Endothelial cell of umbilical vein (primary cell): ENCODE data around the gene SMAD3. TPM values are rescaled to one million over a fixed set of nuclear protein-coding genes. Genes with fewer than 3 reads are reported as not detected.

Experiments used
- BruUV-seq: library from RNA; stranded (reverse); fragments of 400-500 nt; replicated peaks from 2 replicates; lab custom pipeline; 2021; lab: Mats Ljungman, UMichigan
- CTCF ChIA-PET: fragments of 300-600, 350-600 bp; sonication (Branson Sonifier 250); formaldehyde crosslinking; loops from one replicate; lab custom pipeline; 2021; ENCODE audit warnings: antibody characterized with exemption, inconsistent platforms; lab: Charles Lee
- POLR2A ChIA-PET: fragments of 300-600, 350-600 bp; sonication (Branson Sonifier 250); formaldehyde crosslinking; loops from one replicate; lab custom pipeline; 2021; ENCODE audit warnings: antibody characterized with exemption, inconsistent platforms; lab: Charles Lee
- DNase-seq: peaks from one replicate; pipeline ENCODE4 v3.0.0-alpha.2; 2011; ENCODE audit warnings: low read depth, low spot score
- FAIRE-seq: peaks from 2 replicates; lab custom pipeline; 2011; peaks lifted over from hg19 to GRCh38; lab: Jason Lieb, UNC
- H2AFZ ChIP-seq: 2 replicates; pipeline ENCODE4 v1.6.0; 2012; ENCODE audit warnings: low read depth, low read length, control low read depth, inconsistent platforms
- H3K27ac ChIP-seq: 2 replicates; pipeline ENCODE4 v1.5.1; 2011; ENCODE audit warnings: low read depth, mild to moderate bottlenecking, control low read depth, low read length, moderate library complexity; ENCODE audit not compliant: insufficient read depth
- H3K27me3 ChIP-seq, 2 experiments: 2 replicates each; pipeline versions ENCODE4 v1.6.0 to v1.6.1; 2011; ENCODE audit warnings: low read length in 2 of 2, mixed read lengths in 1 of 2; ENCODE audit not compliant: control insufficient read depth in 2 of 2, insufficient read depth in 2 of 2
- H3K36me3 ChIP-seq, 2 experiments: 2 replicates in 1 of 2; 3 replicates in 1 of 2; pipeline ENCODE4 v1.5.1; 2011; ENCODE audit warnings: low read length in 2 of 2, mild to moderate bottlenecking in 1 of 2, moderate library complexity in 1 of 2; ENCODE audit not compliant: control insufficient read depth in 2 of 2, insufficient read depth in 2 of 2; ENCODE audit errors: extremely low read depth in 1 of 2
- H3K4me1 ChIP-seq: 3 replicates; pipeline ENCODE4 v1.5.1; 2011; ENCODE audit warnings: mild to moderate bottlenecking, low read length; ENCODE audit not compliant: control insufficient read depth, insufficient read depth; ENCODE audit errors: extremely low read depth
- H3K4me2 ChIP-seq: 2 replicates; pipeline ENCODE4 v1.6.1; 2011; ENCODE audit warnings: low read length, control low read depth, mixed read lengths; ENCODE audit not compliant: insufficient read depth
- H3K4me3 ChIP-seq, 3 experiments: fragments of 200-600 bp in 1 of 3; sonication (generic), shearing (Covaris generic) in 1 of 3; replicated peaks in 1 of 3; 2 replicates each; pipeline ENCODE4 v1.5.1; 2011 to 2016; ENCODE audit warnings: control low read depth in 3 of 3, low read length in 3 of 3, mild to moderate bottlenecking in 2 of 3, inconsistent platforms in 1 of 3, low read depth in 1 of 3, moderate library complexity in 1 of 3; ENCODE audit not compliant: insufficient read depth in 1 of 3
- H3K79me2 ChIP-seq: 2 replicates; pipeline ENCODE4 v1.6.0; 2012; ENCODE audit warnings: low read length, inconsistent platforms; ENCODE audit not compliant: control insufficient read depth, insufficient read depth
- H3K9ac ChIP-seq: replicated peaks from 2 replicates; pipeline ENCODE3; 2011; ENCODE audit warnings: low read length, control low read depth; ENCODE audit not compliant: insufficient read depth; ENCODE audit errors: extremely low read depth
- H3K9me1 ChIP-seq: replicated peaks from 3 replicates; pipeline ENCODE4 v1.6.0; 2011; ENCODE audit warnings: mild to moderate bottlenecking, low read length; ENCODE audit not compliant: control insufficient read depth, insufficient read depth; ENCODE audit errors: extremely low read depth
- H3K9me3 ChIP-seq: replicated peaks from 2 replicates; pipeline ENCODE4 v1.5.1; 2012; ENCODE audit warnings: low read length, inconsistent platforms; ENCODE audit not compliant: control insufficient read depth, insufficient read depth
- H4K20me1 ChIP-seq: replicated peaks from 2 replicates; pipeline ENCODE3; 2011; ENCODE audit warnings: mild to moderate bottlenecking, low read length; ENCODE audit not compliant: control insufficient read depth, insufficient read depth; ENCODE audit errors: extremely low read depth
- FOS ChIP-seq: IDR thresholded peaks from 2 replicates; pipeline ENCODE4 v1.6.1; 2011; ENCODE audit warnings: mild to moderate bottlenecking, low read length, moderate library complexity, borderline replicate concordance; ENCODE audit not compliant: insufficient read depth
- JUN ChIP-seq: IDR thresholded peaks from 2 replicates; pipeline ENCODE4 v1.6.1; 2011; ENCODE audit warnings: borderline replicate concordance, low read depth; ENCODE audit not compliant: insufficient read length, insufficient read depth
- MYC ChIP-seq: IDR thresholded peaks from one replicate; pipeline ENCODE4 v1.6.1; 2011; ENCODE audit warnings: mild to moderate bottlenecking, low read depth, low read length
- POLR2A ChIP-seq: IDR thresholded peaks from 2 replicates; pipeline ENCODE4 v1.6.1; 2012; ENCODE audit warnings: low read depth, mild to moderate bottlenecking, control low read depth, low read length
- POLR2AphosphoS5 ChIP-seq: IDR thresholded peaks from 2 replicates; pipeline ENCODE4 v1.6.1; 2012; ENCODE audit warnings: low read depth, mild to moderate bottlenecking, control low read depth, low read length, moderate library complexity; ENCODE audit not compliant: insufficient read depth
- dilution Hi-C: fragments of 300-500 bp; cut with MboI; formaldehyde crosslinking; loops from one replicate; pipeline ENCODE4 v1.15.0; 2019; ENCODE audit warnings: low sequenced_read_pairs; ENCODE audit not compliant: extremely low pct_ligation_motif_present
- intact Hi-C: fragments of 100-400 bp; cut with micrococcal nuclease; formaldehyde crosslinking; loops from one replicate; pipeline ENCODE4 v1.10.0; 2022
- polyA plus RNA-seq, 4 experiments: library from polyadenylated mRNA; depleted of rRNA in 3 of 4; stranded (reverse) in 3 of 4; unstranded in 1 of 4; fragments of >200 nt; gene quantifications; 2 replicates each; pipeline versions ENCODE4 v1.2.1 to v1.2.3, GENCODE V29; 2011 to 2012; ENCODE audit warnings: missing spikeins in 1 of 4
- total RNA-seq: library from RNA; stranded (reverse); gene quantifications from 2 replicates; pipeline ENCODE4 v1.2.3, GENCODE V29; 2021
- TF ChIP-seq, protein P1 (sequence below): IDR thresholded peaks from 2 replicates; pipeline ENCODE4 v1.6.1; 2011; ENCODE audit not compliant: insufficient read depth, insufficient read length

SMAD3 gene
- total and polyA plus RNA-seq, 2 donors (not counting 3 experiments of a cell fraction or from before 2014, with no cell fraction given) = 56.4 to 88.2 TPM

DNA sequence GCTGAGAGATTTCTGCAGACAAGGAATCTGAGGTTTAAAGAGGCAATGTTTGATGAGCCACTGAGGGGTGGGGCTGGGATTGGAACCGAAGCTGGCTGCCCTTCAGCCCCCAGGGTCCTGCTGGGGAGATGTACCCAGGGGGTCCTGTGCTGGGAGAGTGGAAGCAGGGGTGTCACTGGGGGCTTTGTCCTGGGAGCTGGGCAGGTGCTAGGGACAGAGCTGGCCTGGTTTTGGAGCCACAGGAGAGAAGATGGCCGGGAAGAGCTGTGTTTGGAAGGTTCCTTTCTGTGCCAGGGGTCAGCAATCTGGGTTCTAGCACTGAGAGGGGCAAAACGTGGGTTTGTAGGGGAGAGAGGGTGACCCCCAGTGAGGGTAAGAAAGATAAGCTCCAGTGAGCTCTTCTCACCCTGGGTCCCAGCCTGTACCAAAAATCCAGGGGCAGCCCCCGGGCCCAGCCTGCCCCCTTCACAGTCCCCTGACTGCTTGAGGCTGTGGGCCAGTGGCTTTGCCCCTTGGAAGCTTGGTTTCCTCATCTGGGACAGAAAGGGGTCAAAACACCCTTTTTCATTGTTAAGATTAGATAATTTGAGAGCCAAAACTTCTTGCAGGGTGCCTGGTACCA lies 69.6 kb downstream of the SMAD3 start:
- peak overlapping the region; percentile 60 for H3K9ac ChIP-seq
- no peaks in the 10 kb centered on the region for H3K27me3 ChIP-seq
- peaks cover 99% of the 10 kb centered on the region for H3K79me2 ChIP-seq
- H3K4me3 ChIP-seq = no peak overlapping the region
- ChIA-PET POLR2A (interaction anchor here (1.1 kb wide), 1 partner anchor 10 kb away, joined by 5 read pairs; no protein-coding TSS in a partner anchor), CTCF (interaction anchor here (1.2 to 1.6 kb wide), 5 partner anchors 10 to 43 kb away, joined by 3 to 8 read pairs (median 5); no protein-coding TSS in a partner anchor)
- H3K4me2 ChIP-seq = peak overlapping the region; percentile 41
- H4K20me1 ChIP-seq = no peaks in the 10 kb centered on the region
- H3K9me3 ChIP-seq = no peaks in the 10 kb centered on the region
- no peak for DNase-seq
- no peaks in the 10 kb centered on the region for H3K9me1 ChIP-seq
- H3K4me1 ChIP-seq = peaks cover 85% of the 10 kb centered on the region
- H2AFZ ChIP-seq = no peak overlapping the region
- no peaks in the 10 kb centered on the region for H3K36me3 ChIP-seq
- dilution Hi-C loops = no loop called here
- intact Hi-C loops = loop anchor here (1.0 kb wide), 1 partner anchor 10 kb away; no protein-coding TSS in a partner anchor
- no TSS peak for BruUV-seq
- H3K27ac ChIP-seq = peak overlapping the region; percentile 77
- TF ChIP-seq POLR2A = no peak
- no peak for TF ChIP-seq MYC
- TF ChIP-seq, protein P1, sequence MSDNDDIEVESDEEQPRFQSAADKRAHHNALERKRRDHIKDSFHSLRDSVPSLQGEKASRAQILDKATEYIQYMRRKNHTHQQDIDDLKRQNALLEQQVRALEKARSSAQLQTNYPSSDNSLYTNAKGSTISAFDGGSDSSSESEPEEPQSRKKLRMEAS = no peak
- TF ChIP-seq POLR2AphosphoS5 = peak; percentile 4
- no peak for TF ChIP-seq FOS
- FAIRE-seq = no peak

DNA sequence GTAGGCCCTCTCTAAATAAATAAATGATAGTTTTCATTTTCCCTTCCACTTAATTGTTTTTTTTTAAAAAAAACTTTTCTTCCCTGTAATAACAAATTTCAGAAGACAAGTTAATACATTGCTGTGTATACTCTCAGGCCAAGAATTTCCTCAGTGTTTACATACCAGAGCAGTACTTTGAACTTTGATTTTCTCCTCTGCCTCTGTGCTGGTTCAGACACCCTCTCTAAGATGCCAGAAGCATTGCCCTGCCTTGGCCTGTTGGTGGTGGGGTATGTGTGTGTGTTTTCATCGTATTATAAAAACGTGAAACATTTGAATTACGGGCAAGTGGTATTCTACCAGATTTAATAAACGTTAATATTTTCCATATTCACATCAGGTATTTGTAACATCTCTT lies 70.1 kb downstream of the SMAD3 start:
- peak overlapping the region; percentile 77 for H3K27ac ChIP-seq
- BruUV-seq = no TSS peak
- POLR2A ChIA-PET = no interaction called here
- no peaks in the 10 kb centered on the region for H3K27me3 ChIP-seq
- peaks cover 99% of the 10 kb centered on the region for H3K79me2 ChIP-seq
- no peak overlapping the region for H3K4me3 ChIP-seq
- dilution Hi-C loops = no loop called here
- peaks cover 90% of the 10 kb centered on the region for H3K4me1 ChIP-seq
- CTCF ChIA-PET = interaction anchor here (1.2 to 1.6 kb wide), 3 partner anchors 14 to 43 kb away, joined by 3 to 8 read pairs (median 5); no protein-coding TSS in a partner anchor
- no peaks in the 10 kb centered on the region for H3K9me3 ChIP-seq
- no peak for FAIRE-seq
- intact Hi-C loops = no loop called here
- peak overlapping the region; percentile 60 for H3K9ac ChIP-seq
- H3K9me1 ChIP-seq = no peaks in the 10 kb centered on the region
- DNase-seq = peak; percentile 61
- no peaks in the 10 kb centered on the region for H4K20me1 ChIP-seq
- TF ChIP-seq, protein P1 = no peak
- TF ChIP-seq JUN (no peak), POLR2AphosphoS5 (peak; percentile 10)
- H3K4me2 ChIP-seq = no peak overlapping the region
- no peaks in the 10 kb centered on the region for H3K36me3 ChIP-seq
- H2AFZ ChIP-seq = no peak overlapping the region
